Measurements from ENCODE around the gene RXRA.

DNA sequence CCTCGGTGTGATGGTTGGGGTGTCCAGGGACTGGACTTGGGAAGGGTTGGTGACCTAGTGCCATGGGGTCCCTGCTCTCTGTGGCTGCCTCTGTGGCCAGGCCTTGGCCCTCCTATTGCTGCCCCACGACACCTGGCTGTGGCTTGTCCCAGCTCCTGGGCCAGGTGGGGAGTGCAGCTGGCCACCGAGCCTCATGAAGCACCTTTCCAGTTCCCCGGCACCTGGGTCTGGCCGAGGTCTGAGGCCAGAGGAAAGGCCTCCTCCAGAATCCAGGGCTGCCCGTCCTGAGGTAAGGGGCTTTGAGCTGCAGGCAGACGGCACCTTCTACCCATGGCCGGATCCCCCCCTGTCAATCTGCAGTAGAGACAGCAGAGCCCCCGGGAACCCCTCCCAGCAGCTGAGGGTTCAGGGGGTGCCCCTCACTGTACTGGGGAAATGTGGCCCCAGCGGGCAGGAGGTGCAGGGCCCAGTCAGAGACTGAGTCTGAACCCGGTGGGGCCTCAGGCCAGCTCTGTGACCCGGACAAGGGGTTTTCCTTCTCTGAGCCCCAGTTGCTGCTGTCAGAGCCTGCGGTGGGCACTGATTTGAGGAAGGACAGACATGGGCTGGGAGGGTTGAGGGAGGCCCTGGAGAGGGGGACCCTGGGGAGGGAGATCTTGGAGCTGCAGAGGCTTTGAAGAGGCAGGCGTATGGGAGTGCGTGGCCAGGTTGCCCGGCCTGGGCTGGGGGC, 54.5 kb downstream of the RXRA start:
- TF ChIP-seq EZH2 (IDR thresholded peaks at IDR 0.05; ENCODE audit: borderline replicate concordance, control insufficient read depth, low read depth, low read length) (no peak), STAT1 (conservative IDR thresholded peaks at IDR 0.05) (no peak), POLR2A (IDR thresholded peaks at IDR 0.05; ENCODE audit: low read depth, low read length) (no peak), SP1 (IDR thresholded peaks at IDR 0.05; ENCODE audit: low read depth, low read length) (no peak), CBFB (IDR thresholded peaks at IDR 0.05; ENCODE audit: low read depth) (no peak), PML (IDR thresholded peaks at IDR 0.05; ENCODE audit: low read length) (no peak), POLR2AphosphoS5 (IDR thresholded peaks at IDR 0.05; ENCODE audit: low read length) (no peak), RFX5 (IDR thresholded peaks at IDR 0.05; ENCODE audit: low read depth, low read length) (no peak), NFXL1 (IDR thresholded peaks at IDR 0.05; ENCODE audit: borderline replicate concordance) (no peak), MYC (IDR thresholded peaks at IDR 0.05; ENCODE audit: insufficient read depth, insufficient read length, insufficient replicate concordance, low read length, severe bottlenecking) (no peak), NFYA (IDR thresholded peaks at IDR 0.05; ENCODE audit: borderline replicate concordance, low read depth, low read length) (no peak), YY1 (IDR thresholded peaks at IDR 0.05; ENCODE audit: low read depth, low read length) (no peak)
- TF ChIP-seq, protein P1, sequence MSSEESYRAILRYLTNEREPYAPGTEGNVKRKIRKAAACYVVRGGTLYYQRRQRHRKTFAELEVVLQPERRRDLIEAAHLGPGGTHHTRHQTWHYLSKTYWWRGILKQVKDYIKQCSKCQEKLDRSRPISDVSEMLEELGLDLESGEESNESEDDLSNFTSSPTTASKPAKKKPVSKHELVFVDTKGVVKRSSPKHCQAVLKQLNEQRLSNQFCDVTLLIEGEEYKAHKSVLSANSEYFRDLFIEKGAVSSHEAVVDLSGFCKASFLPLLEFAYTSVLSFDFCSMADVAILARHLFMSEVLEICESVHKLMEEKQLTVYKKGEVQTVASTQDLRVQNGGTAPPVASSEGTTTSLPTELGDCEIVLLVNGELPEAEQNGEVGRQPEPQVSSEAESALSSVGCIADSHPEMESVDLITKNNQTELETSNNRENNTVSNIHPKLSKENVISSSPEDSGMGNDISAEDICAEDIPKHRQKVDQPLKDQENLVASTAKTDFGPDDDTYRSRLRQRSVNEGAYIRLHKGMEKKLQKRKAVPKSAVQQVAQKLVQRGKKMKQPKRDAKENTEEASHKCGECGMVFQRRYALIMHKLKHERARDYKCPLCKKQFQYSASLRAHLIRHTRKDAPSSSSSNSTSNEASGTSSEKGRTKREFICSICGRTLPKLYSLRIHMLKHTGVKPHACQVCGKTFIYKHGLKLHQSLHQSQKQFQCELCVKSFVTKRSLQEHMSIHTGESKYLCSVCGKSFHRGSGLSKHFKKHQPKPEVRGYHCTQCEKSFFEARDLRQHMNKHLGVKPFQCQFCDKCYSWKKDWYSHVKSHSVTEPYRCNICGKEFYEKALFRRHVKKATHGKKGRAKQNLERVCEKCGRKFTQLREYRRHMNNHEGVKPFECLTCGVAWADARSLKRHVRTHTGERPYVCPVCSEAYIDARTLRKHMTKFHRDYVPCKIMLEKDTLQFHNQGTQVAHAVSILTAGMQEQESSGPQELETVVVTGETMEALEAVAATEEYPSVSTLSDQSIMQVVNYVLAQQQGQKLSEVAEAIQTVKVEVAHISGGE (CRISPR knock-in tag; IDR thresholded peaks at IDR 0.05) = no peak

Data from GM12878 (cell line).